Measurements from ENCODE around the gene N4BP3. TPM values are rescaled to one million over a fixed set of nuclear protein-coding genes. Genes with fewer than 3 reads are reported as not detected.
"Not testable (repeated sequence)": the region's sequence is repeated elsewhere in the genome, so short reads cannot be mapped to it uniquely, and the experiment has no call there.

Gene N4BP3
- total RNA-seq, 2 donors from 2014 or later, result 2.3 to 4.7 TPM

DNA sequence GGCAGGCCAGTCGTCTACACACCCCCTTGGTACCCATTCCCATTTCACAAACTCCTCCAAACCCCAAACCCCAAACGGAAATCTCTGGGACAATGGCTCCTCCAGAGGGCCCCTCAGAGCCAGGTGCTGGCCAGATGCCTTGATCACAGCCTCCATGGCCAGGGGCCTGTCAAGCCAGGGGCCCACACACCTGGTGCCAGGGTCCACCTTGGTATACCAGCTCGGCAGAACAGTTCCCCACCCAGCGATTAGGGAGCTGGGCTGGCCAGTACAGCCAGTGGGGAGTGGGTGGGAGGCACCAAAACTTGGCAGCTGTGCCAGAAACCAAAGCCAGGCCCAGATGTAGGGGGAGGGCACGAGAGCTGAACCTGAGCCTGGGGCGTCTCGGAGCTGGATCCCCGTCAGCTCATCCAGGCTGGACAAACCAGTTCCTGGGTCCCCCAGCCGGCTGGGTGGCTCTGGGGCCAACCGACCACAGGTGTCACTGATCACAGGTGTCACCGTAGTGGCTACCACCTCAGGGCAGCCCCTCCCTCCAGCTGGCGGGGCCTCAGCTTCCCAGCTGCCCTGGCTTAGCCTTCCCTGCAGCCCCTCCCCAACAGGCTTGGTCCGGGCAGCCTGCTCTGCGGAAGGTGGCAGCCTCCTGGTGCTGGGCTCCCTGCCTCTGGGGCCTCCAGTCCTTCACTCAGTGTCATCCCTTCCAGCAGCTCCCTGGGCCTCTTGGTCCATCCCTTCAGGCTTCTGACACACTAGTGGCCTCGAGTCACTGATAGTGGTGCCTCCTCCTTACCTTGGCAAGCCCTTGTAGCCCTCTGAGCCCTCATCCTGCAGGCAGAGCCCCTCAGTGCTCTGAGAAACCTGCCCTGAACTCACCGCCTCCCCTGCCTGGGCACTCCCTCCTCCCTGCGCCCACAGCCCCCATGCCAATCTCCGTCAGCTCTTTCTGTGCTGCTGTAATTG, 10.9 kb downstream of the N4BP3 start:
- TF ChIP-seq POLR2A (IDR thresholded peaks at IDR 0.05), result peak; percentile 16
- TF ChIP-seq, protein P1, sequence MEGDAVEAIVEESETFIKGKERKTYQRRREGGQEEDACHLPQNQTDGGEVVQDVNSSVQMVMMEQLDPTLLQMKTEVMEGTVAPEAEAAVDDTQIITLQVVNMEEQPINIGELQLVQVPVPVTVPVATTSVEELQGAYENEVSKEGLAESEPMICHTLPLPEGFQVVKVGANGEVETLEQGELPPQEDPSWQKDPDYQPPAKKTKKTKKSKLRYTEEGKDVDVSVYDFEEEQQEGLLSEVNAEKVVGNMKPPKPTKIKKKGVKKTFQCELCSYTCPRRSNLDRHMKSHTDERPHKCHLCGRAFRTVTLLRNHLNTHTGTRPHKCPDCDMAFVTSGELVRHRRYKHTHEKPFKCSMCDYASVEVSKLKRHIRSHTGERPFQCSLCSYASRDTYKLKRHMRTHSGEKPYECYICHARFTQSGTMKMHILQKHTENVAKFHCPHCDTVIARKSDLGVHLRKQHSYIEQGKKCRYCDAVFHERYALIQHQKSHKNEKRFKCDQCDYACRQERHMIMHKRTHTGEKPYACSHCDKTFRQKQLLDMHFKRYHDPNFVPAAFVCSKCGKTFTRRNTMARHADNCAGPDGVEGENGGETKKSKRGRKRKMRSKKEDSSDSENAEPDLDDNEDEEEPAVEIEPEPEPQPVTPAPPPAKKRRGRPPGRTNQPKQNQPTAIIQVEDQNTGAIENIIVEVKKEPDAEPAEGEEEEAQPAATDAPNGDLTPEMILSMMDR (IDR thresholded peaks at IDR 0.05), result no peak
- TF ChIP-seq POLR2AphosphoS5 (IDR thresholded peaks at IDR 0.05), result peak; percentile 65

DNA sequence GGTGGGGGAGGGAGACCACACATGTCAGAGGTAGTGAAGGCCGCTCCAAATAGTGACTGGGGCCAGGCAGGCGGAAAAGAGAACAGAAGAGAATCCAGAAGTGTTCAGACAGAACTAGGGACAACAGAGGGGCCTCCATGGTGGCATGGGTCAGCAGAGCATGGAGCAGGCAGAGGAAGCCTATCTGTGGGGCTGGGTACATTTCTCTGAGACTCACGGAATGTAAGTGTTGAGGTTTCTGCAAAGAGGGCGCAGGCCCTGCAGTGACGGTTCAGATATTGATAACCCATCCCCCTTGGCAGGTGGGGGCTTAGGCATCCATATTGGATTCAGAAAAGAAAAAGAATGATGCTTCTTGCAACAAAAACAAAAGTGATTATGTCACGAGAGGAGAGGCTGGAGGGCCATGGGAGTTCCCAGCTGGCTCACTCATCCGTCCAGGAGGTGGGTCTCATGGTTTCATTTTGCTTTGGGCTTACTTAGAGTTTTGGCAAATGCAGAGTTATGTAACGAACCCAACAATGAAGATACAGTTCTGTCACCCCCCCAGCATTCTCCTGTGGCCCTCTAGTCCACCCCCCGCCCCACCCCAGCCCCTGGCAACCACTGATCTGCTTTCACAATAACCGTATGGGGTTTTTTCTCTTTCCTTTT, 12.0 kb downstream of the N4BP3 start:
- Histone ChIP-seq H3K4me3 (no peak overlapping the region), H3K9me3 (no peaks in the 10 kb centered on the region), H3K36me3 (no peaks in the 10 kb centered on the region), H3K27me3 (replicated peaks; ENCODE audit: insufficient read depth) (no peaks in the 10 kb centered on the region), H3K27ac (no peak overlapping the region), H3K4me1 (replicated peaks) (peaks cover 17% of the 10 kb centered on the region)
- TF ChIP-seq POLR2A (IDR thresholded peaks at IDR 0.05), result no peak
- TF ChIP-seq, protein P1 (IDR thresholded peaks at IDR 0.05), result no peak
- TF ChIP-seq POLR2AphosphoS5 (IDR thresholded peaks at IDR 0.05), result no peak
- WGBS, result 77% methylated on average over 10 of the region's 10 CpGs
- no peak for DNase-seq (ENCODE audit: low spot score)
- intact Hi-C loops (cut with DNase I), result no loop called here

More for the DNA sequence above, 10.9 kb downstream of the N4BP3 start:
- WGBS, result 46% methylated on average over 17 of the region's 18 CpGs
- Histone ChIP-seq H3K4me3 (no peak overlapping the region), H3K9me3 (no peaks in the 10 kb centered on the region), H3K4me1 (replicated peaks) (peaks cover 17% of the 10 kb centered on the region), H3K27ac (peak overlapping the region; percentile 57 to 70), H3K27me3 (replicated peaks; ENCODE audit: insufficient read depth) (no peaks in the 10 kb centered on the region), H3K36me3 (no peaks in the 10 kb centered on the region)
- peak; percentile 73 for DNase-seq (ENCODE audit: low spot score)
- intact Hi-C loops (cut with DNase I), result no loop called here

DNA sequence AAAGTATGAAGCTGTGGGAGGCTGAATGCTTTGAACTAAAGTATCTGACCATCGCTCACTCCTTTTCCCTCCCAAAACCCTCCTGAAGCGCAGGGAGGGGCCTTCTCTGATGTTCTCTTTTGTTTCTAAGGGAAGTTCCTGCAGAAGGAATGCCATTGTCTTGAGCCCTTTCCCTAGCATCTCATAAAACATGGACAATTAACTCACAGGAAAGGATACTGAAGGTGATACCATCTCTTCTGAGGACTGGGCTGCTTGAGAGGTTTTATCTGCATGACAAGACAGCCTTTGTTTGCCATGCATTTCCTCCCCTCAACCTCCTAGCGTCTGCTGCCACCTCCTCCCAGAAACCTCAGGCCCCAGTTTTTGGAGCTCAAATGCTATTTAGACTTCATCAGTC, 13.2 kb downstream of the N4BP3 start:
- no peak for DNase-seq (ENCODE audit: low spot score)
- intact Hi-C loops (cut with DNase I), result no loop called here
- H3K27me3 ChIP-seq (replicated peaks; ENCODE audit: insufficient read depth), result no peaks in the 10 kb centered on the region
- TF ChIP-seq, protein P1 (IDR thresholded peaks at IDR 0.05), result no peak
- TF ChIP-seq POLR2AphosphoS5 (IDR thresholded peaks at IDR 0.05) (no peak), POLR2A (IDR thresholded peaks at IDR 0.05) (no peak)
- no peaks in the 10 kb centered on the region for H3K9me3 ChIP-seq
- peaks cover 13% of the 10 kb centered on the region for H3K4me1 ChIP-seq (replicated peaks)
- no peaks in the 10 kb centered on the region for H3K36me3 ChIP-seq
- WGBS, result 49% methylated on average over 3 of the region's 3 CpGs
- no peak overlapping the region for H3K27ac ChIP-seq
- no peak overlapping the region for H3K4me3 ChIP-seq

DNA sequence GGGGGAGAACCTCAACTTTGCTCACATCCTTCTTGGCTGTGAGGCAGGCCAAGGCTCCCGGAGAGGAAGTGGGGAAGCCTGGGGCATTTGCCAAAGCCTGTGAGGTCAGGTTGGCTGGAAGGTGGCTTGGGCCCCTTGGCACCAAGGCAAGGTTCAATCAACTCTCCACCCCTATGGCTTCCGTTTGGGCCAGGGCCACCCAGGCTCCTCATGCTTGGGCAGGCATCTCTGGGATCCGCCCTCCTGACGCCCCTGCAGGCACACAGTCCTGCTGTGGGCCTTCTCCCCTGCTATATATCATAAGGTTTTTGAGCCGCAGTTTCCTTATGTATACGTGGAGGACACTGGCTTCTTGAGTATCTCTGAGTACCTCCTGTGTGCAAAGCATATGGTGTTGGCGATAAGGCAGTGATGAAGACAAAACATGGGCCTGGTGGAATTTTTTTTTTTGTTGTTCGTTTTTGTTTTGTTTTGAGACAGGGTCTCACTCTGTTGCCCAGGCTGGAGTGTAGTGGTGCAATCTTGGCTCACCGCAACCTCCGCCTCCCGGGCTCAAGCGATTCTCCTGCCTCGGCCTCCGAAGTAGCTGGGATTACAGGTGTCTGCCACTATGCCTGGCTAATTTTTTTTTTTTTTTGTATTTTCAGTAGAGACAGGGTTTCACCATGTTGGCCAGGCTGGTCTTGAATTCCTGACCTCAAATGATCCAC, 14.1 kb downstream of the N4BP3 start:
- H3K36me3 ChIP-seq; intact Hi-C loops (cut with DNase I); H3K27ac ChIP-seq; H3K9me3 ChIP-seq; H3K4me3 ChIP-seq; H3K27me3 ChIP-seq (replicated peaks; ENCODE audit: insufficient read depth); DNase-seq (ENCODE audit: low spot score): not testable (repeated sequence)
- 76% methylated on average over 14 of the region's 14 CpGs for WGBS
- peaks cover 13% of the 10 kb centered on the region for H3K4me1 ChIP-seq (replicated peaks)

DNA sequence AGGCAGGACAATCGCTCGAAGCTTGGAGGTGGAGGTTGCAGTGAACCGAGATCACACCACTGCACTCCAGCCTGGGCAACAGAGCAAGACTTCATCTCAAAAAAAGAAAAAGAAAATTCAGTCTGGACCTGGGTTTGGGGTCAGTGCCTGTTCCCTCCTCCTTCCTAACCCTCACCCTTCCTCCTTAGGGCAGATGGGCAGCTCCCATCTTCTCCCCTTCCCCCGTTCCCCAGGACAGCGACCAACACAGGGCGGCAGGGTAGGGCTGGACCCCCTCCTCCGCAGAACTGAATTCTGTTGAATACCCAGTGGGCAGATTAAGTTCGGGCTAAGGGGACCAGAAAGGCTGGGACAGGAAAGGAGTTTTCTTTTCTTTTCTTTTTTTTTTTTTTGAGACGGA, 16.0 kb downstream of the N4BP3 start:
- Histone ChIP-seq H3K9me3 (no peaks in the 10 kb centered on the region), H3K27ac (no peak overlapping the region), H3K4me3 (no peak overlapping the region), H3K4me1 (replicated peaks) (peaks cover 5% of the 10 kb centered on the region), H3K27me3 (replicated peaks; ENCODE audit: insufficient read depth) (no peaks in the 10 kb centered on the region), H3K36me3 (no peaks in the 10 kb centered on the region)
- TF ChIP-seq, protein P1 (IDR thresholded peaks at IDR 0.05), result no peak
- TF ChIP-seq POLR2AphosphoS5 (IDR thresholded peaks at IDR 0.05) (no peak), POLR2A (IDR thresholded peaks at IDR 0.05) (no peak)
- 93% methylated on average over 9 of the region's 9 CpGs for WGBS
- intact Hi-C loops (cut with DNase I), result no loop called here
- no peak for DNase-seq (ENCODE audit: low spot score)

DNA sequence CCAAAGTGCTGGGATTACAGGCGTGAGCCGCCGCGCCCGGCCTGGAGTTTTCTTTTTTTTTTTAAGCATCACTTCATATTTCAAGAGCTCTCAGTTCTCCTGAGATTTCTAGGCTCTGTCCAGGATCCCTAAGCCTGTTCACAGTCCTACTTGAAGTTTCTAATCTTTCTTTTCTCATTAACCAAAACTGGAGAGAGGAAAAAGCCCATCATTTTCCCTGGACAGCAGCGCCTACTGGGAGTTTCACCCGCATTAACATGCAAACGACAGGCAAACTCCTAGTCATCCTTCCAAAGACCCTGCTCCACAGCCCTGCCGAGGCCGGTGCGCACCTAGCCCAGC, 16.9 kb downstream of the N4BP3 start:
- H3K9me3 ChIP-seq; DNase-seq (ENCODE audit: low spot score); H3K36me3 ChIP-seq; H3K4me1 ChIP-seq (replicated peaks); intact Hi-C loops (cut with DNase I); H3K27me3 ChIP-seq (replicated peaks; ENCODE audit: insufficient read depth): not testable (repeated sequence)
- 15% methylated on average over 11 of the region's 11 CpGs for WGBS
- Histone ChIP-seq H3K4me3 (peak overlapping the region; percentile 82 to 90), H3K27ac (peak overlapping the region; percentile 87 to 96)
